GM21515 (cell line): ENCODE results near the gene CEP131.

Experiments
- ATAC-seq: cut with Tn5 transposase; IDR thresholded peaks from one replicate; pipeline ENCODE4 v1.9.1; 2021; ENCODE audit not compliant: unreplicated experiment

The CEP131 gene

DNA sequence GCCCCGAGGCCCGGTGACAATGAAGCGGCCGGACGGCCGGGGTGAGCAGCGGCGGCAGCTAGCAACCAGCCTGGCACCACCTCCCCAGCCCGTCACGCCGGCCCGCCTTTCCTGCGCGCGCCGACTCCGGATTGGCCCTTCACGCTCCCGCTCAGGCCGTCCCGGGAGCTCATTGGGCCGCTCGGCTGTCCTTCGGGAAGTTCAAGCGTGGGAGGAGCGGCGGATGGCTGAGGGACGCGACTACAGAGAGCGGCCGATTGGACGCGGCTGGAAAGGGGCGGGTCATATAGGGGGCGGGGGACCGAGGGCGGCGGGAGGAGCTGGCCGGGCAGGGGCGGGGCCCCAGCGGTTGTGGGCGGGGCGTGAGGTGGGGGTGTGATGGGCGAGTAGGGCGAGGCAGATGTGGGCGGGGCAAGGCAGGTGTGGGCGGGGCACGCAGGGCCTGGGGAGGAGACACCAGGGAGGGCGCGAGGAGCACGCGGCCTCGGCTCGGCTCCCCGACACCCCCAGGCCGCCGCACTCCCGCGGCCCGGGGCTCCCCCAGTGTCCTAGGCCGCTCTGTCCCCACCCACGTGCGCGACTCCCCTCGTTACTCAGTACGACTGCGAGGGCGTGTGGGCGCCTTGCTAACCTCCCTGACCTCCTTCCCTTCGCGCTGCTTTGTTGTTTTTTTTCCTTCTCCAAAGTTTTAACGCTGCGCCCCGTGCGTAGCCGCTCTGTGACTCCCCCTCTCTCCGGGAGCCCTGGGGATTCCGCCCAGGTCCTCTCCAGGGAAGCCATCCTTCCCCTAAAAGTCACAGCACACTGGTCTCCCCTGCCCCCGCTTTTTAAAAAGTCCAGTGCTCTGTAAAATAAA is at the start of gene CEP131:
Gene CEP131, minus strand, starts transcription at position 60 of the 856 bp plus-strand sequence. CDS start 2,909 bp downstream, outside the sequence.
- ATAC-seq, result peak; percentile 93

DNA sequence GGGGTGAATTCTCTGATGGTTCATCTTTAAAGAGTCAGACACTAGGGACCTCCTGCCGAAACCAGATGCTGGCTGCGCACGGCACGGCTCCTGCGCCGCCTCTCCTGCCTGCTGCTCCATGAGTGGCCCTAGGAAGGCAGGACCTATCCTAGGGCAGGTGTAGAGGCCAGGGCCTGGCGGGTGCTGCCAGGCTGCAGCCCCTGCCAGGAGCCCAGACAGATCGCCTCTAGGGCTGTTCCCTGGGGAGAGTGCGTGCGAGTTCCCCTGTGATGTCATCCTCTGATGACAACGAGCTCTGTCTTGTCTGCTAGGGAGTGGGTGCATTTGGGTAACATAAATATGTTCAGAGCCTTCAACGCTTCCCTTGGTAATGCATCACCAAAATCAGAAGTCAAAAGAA is 48.5 kb upstream of the CEP131 start:
- ATAC-seq, result no peak

GRCh38 chr17:81270279-81270678 is 47.5 kb upstream of the CEP131 start:
- no peak for ATAC-seq

- no peak for ATAC-seq
These were observed 44.8 kb upstream of the CEP131 start for GRCh38 chr17:81267390-81268067.

DNA sequence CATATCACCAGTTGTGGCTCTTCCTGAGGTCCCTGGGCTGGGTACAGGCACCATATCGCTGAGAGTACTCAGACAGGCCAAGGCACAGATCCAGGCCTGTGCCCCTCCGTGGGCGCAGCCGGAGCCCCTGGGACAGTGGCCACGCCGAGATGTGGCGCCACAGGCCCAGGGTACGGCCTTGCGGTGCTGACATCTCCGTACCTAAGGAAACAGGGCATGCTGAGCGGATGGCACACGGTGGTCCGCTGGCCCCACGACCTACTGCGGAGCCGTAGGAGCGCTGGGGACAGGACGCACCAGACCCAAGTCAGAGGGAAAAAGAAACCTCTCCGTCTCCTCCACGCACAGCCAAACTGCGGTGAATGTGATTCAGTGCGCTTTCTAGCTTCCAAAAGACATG is 42.8 kb upstream of the CEP131 start:
- no peak for ATAC-seq

DNA sequence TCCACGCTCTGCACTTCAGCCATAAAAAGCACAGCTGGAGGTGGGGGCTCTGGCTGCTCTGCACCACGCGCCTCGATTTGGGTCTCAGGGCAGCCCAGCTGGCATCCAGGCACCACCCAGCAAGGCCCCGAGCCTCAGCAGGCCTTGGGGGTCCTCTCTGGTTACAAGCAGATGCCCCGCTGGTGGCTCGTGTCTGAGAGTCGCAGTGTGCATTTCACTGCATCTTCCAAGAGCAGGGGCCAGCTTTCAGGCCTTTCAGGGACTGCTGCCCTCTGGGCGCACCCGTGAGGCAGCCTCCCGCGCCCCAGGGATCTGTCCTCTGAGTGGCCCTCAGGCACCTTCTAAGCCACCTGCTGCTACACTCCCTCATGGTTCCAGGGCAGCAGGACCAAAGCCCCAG is 41.9 kb upstream of the CEP131 start:
- ATAC-seq, result no peak

DNA sequence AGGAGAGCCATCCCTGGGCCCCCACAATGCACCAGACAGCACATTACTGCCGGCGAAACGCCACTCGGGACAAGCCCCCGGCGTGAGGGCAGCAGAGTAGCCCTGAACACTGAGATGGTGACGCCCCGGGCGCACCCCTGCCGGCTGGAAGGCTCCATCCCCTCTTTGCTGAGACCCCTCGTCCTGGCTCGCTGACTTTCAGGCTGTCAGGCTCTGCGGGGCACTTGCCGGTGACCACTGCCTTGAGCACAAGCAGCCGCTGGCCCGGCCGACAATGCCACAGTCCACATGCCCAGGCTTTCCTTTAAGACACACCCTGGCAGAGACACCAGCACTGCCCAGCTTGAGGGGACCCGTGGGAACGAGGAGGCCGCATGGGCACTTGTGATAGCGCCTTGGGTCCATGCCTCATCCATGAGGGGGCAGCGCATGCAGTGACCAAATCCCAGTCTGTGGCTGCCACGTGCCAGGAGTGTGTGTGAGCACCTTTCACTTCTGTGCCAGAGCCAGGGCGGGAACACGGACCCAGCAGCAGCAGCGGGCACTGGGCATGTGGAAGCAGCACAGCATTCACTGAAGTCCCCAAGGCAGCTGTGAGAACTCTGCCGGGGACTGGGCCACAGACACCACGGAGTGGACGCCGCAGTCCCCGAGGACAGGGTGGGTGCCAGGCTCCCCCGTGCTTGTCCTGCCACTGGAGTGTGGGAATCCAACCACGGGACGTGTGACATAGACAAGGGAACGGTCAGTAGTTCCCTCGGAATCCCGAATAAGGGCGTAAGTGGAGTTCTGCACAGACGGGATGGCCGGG is 40.8 kb upstream of the CEP131 start:
- ATAC-seq, result no peak

- ATAC-seq, result no peak
These were observed 39.0 kb upstream of the CEP131 start for GRCh38 chr17:81261582-81262336.

DNA sequence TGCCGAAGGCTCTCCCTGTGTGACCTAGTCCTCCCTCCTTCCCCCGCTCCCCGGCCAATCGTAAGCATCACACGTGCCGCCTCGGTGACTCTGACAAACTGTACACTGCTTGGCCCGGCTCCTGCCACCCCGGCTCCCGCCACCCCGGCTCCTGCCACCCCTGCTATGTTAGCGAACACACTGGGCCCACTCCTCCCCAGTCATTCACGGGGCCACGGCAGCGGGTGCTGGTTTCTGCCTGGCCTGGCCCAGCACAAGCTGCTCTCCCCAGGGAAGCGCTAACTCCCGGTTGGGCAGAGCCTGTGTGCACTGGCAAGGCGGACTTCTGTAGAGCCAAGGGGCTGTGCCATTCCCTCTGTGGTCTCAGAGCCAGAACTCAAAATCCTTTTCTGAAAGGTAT is 38.3 kb upstream of the CEP131 start:
- no peak for ATAC-seq

GRCh38 chr17:81260641-81261040 is 37.9 kb upstream of the CEP131 start:
- ATAC-seq, result no peak

DNA sequence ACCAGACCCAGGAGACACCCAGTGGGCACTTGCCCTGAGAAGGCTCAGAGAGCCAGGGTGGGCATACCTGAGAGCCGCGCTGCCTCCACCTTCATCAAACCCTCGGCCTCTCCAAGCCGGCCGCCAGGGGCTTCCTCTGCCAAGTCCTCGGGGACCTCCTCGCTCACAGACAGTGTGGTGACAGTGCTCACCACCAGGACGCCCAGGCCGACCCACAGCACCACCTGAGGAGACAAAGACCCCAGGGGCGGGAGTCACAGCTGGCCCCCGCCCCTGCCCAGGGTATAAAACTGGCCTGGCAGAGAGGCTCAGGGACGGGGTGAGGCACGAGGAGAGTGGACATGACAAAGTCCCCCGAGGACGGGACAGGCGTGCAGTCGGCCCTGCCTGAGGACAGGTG is 37.4 kb upstream of the CEP131 start:
- no peak for ATAC-seq

GRCh38 chr17:81259058-81259605 is 36.4 kb upstream of the CEP131 start:
- no peak for ATAC-seq

GRCh38 chr17:81258292-81258691 is 35.5 kb upstream of the CEP131 start:
- ATAC-seq, result no peak

DNA sequence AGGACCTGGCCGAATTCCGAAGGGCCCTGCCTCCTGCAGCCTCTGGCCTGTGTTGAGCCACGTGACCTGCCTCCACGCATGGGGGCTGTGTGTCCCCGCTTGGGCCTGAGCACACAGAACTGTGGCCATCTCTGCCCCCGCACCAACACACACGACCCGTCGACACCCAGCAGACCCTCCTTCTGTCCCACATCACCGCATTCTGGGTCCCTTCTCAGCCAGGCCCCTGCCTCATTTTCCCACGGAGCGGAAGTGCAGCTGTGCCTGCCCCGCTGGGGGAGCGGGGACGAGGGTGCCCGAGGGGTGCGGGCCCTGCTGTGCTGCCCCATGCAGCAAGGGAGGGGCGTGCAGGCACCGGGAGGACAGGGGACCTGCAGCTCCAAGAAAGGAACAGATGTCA is 34.8 kb upstream of the CEP131 start:
- no peak for ATAC-seq

DNA sequence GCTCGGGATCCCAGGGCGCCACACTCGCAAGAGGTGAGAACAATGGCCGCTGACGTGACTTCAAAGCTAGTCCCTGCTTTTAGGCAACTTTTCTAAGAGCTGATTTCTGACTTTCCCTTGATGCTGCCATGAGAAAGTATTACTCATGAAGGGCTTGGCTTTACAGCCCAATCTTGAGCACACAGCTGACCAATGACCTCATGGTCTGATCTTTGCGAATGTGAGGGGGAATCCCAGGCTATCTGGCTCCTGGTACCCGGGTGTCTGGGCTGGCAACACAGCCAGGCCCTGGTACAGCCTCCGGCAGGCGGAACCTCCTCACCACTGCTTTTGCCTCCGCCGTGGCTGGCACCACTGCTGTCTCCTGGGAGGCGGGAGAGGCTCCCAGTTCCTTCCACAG is 33.9 kb upstream of the CEP131 start:
- no peak for ATAC-seq

DNA sequence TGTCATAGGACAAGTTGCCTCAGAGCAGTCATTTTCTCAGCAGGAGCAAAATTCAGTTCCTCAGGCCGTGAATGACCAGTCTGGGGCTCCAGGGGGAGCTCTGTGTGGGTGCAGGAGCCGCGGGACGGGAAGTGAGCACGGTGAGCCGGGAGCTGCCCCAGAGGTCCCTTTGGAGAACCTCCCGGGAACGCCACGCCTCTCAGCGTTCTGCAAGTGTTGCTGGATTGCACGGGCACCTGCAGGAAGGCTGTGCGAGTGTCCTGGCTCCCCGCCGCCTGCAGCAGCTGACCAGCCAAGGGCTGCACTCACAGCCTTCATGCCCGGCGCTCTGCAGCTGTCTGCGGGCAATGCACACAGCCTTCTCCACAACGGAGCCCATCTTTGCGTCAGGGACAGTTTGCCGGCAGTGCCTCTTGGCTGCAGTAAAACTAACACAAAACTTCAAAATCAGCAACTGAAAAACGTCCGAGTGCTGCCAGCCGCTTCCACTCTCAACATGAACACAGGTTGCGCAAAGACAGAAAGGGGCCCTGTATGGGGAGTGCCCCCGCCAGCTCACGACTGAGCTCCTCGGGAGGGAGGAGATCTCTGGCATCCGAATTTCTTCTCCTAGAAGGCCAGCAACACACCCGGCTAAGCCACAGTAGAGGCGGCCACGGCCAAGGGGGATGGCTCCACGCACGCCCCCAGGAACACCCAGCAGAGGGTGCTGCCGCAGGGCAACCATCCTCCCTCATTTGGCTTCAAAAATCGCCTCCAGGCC is 32.4 kb upstream of the CEP131 start:
- no peak for ATAC-seq

GRCh38 chr17:81253358-81254131 is 30.8 kb upstream of the CEP131 start:
- no peak for ATAC-seq

GRCh38 chr17:81252987-81253329 is 30.2 kb upstream of the CEP131 start:
- ATAC-seq, result no peak

DNA sequence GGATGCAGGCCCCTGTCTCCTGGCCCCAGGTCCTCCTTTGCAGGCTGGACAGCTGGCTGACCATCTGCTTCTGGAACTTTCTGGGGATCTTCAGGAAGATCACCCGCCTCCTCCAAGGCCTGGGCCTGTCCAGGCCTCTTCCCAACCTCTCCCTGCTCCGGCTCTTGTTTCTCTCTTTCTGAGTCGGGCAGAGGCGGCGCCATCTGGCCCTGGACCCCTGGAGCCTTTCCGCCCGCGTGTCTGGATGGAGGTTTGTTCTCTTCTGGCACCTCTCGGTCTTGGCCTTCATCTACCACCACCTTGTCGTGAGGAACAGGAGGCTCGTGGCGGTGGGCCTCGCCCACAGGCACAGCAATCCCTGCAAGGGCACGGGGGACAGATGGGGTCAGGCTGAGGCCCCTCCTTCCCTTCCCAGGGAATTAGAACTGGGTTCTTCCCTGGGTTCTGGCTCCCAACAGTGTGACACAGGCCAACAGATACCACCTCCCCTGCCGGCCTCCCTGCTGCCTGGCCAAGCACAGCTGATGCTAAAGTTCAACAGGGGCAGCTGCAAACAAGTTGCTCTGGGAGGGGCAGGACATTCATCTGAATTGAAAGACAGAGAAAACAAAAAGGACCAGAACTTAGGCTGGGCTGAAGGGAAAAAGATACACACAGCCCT is 29.7 kb upstream of the CEP131 start:
- no peak for ATAC-seq
